HG03442 (cell line): Measurements from ENCODE around the gene PSORS1C1.
"Not testable (repeated sequence)": the region's sequence is repeated elsewhere in the genome, so short reads cannot be mapped to it uniquely, and the experiment has no call there.

Experiments
- ATAC-seq: cut with Tn5 transposase; IDR thresholded peaks from one replicate; pipeline ENCODE4 v1.9.1; 2021; ENCODE audit warnings: mild to moderate bottlenecking, moderate library complexity; ENCODE audit not compliant: unreplicated experiment

Gene PSORS1C1

DNA sequence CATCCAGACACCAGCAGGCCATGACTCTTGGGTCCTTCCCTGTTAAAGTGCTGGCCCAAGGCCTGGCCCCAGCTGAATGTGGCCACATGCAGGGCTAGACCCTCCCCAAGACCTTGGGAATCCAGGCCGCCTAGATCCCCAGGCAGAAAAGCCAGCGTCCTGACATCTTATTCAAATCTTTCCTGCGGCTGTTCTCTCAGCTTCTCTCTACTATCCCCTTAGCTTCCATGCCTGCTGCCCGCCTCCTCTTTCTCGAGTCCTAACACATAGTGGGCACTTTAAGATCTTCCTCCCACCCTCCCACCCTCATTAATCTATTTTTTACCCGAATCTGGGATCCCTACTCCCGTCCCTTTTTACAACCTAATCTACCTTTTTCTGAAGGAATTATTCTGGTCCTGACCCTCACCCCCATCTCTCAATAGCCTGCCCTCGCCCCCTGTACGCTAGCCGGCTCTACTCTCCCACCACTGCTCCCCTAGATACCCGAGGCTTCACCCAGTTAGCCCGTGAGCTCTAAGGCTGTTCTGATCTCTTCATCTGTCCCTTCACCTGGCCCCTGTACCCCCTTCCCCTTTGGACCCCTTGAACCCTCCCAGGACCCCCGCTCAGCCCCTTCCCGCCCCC, 43.0 kb downstream of the PSORS1C1 start, which contains the start of gene CCHCR1:
TSS of gene CCHCR1 (minus strand) at position 290 of the 627 bp plus-strand sequence. CDS start at position 88, 202 bp downstream.
- ATAC-seq, result no peak

DNA sequence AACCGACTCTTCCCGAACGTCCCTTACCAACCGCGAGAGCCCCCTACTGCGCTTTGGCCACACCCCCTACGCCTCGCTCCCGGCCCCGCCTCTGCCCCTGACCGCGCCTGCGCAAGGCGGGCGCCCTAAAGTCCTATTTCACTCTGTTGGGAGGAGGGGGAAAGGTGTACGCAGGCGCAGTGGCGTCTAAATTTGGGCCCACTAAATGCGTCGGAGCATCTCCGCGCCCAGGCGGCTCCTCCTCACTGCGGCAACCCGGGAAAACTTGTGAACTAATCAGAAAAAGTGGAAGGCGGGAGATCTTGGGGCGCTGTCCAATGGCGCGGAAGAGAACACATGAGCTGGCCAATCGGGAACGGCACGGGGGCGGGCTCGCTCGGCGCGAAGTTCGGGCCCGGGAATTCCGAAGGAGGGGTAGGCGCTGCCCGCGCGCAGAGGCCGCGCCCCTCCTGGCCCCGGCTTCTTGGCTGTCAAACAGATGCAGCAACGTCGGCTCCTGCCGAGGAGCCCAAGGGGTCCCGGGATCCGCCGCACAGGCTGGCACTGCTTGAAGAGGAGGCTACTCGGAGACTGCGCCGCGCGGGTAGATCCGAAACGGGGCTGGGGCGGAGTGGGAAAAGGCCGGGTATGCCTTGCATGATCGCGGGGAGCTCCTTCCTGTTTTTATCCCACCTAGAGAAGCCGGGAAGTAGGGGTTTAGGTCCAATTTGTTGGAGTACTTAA, 43.7 kb downstream of the PSORS1C1 start, which contains the start of gene TCF19:
TSS of gene TCF19 (plus strand) at position 450 of the 723 bp plus-strand sequence. CDS start 881 bp downstream, outside the sequence.
- ATAC-seq, result peak; percentile 84

DNA sequence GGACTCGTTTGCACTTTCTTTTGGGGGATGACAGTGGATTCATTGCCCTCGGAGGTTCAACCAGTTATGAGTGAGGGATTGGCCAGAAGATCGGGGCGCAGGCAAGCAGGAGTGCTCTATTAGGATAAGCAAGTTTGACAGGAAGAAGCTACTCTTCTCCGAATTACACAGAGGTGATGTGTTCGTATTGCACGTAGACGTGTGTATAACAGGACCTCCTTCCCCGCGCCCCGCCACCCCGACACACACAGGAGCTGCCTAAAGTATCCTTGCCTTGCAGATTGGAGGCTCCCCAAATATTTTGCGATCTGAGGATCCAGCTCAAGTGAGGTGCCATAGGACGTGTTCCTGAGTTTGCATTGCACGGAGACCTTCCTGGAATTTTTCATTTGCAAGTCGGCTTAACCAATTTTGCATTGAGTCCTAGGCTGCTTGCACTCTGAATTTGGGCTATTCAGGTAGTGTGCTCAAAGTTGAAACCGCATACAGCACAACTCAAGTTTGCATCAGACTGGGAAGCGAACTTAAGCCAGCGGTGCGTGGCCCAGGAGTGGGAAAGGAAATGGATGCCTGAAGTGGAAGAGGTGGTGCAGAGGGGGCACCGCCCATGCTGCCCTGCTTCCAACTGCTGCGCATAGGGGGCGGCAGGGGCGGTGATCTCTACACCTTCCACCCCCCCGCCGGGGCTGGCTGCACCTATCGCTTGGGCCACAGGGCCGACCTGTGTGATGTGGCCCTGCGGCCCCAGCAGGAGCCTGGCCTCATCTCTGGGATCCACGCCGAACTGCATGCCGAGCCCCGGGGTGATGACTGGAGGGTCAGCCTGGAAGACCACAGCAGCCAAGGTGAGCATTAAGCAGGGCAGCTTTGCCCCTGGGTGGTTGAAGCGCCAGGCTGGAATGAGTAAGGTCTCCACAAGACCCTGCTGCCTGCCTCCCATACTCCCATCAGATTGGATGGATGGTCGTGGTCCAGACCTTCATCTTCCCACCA, 44.6 kb downstream of the PSORS1C1 start:
- ATAC-seq, result no peak

DNA sequence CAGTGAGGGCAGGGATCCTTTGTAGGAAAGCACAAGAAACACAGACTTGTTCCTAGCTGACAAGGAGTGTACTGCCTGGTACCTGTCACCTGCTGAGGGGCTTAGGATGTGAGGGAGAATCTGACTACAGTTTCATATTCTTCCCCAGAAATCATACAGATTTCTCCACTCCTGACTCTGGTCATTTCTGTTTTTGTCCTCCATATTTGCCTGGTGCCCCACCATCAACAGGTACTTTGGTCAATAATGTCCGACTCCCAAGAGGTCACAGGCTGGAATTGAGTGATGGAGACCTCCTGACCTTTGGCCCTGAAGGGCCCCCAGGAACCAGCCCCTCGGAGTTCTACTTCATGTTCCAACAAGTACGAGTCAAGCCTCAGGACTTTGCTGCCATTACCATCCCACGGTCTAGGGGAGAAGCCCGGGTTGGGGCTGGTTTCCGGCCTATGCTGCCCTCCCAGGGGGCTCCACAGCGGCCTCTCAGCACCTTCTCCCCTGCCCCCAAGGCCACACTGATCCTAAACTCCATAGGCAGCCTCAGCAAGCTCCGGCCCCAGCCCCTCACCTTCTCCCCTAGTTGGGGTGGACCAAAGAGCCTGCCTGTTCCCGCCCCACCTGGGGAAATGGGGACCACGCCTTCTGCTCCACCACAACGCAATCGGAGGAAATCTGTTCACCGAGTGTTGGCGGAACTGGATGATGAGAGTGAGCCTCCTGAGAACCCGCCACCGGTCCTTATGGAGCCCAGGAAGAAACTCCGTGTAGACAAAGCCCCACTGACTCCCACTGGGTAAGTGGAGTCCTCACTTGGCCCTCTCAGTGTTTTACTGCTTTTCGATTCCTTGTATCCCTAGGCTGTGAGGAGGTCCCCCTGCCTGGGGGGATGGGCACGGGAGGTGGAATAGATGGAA, 46.9 kb downstream of the PSORS1C1 start:
- no peak for ATAC-seq

DNA sequence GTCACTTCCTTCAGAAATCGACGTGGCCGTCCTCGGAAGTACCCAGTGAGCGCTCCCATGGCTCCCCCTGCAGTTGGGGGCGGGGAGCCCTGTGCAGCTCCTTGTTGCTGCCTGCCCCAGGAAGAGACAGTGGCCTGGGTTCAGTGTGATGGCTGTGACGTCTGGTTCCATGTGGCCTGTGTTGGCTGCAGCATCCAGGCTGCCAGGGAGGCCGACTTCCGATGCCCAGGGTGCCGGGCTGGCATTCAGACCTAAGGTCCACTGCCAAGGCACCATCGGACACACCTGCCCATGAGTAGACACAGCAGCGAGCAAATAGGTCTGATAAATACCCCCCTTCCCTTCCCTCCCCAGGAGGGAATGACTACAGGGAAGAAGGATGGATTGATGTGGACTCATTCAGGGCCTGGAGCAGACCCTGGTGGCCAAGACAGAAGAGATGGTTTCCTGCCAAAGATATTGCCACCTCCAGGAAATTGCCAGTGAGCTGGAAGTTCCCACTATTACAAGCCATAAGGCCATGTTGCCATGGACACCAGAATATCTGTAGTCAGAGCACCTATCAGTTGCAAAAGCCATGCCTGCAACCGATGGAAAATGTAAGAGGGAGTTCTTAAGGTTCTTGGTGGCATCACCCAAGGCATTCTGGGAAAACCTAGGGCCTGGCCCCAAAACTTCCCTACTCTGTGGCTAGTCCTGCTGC, 48.0 kb downstream of the PSORS1C1 start:
- ATAC-seq, result no peak

DNA sequence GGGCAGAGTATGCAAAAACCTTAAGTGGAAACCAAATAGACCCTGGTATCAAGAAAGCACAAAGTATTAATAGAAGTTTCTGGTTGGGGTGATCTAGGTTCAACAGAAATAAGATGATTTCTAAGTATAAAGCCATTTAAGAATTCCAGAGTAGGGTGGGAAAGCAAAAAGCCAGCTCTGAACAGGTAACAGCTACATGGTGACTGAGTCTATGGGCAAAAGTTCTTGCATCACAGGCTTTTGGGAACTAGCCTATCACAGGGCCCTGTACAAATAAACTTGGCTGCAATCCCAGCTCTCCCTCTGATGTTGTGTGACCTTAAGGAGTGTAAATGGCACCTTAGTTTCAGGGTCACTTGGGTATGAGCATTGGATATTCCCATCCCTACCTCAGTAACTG, 49.3 kb downstream of the PSORS1C1 start:
- ATAC-seq, result no peak

DNA sequence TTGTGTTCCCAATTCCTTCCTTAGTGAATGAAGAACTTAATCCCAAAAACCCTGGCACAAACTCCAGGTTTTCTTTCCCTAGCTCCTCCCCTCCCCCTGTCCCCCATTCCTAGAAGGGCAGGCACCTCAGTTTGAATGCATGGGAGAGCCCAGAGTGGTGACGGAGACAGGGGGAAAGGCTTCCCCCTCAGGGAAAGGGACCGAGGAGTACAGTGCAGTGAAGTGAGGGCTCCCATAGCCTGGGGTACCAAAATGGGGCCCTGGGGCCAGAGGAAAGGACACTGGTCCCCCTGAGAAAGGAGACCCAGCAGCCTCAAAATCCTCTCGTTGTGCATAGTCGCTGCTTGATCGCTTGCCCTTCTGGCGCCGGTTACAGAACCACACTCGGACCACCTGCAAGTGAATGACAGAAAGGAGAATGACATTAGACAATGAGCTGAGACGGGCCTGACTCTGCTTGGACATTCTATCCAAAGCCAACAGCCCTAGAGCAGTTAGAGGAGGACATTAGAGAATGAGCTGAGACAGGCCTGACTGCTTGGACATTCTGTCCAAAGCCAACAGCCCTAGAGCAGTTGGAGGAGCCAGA, 50.0 kb downstream of the PSORS1C1 start:
- ATAC-seq, result not testable (repeated sequence)

DNA sequence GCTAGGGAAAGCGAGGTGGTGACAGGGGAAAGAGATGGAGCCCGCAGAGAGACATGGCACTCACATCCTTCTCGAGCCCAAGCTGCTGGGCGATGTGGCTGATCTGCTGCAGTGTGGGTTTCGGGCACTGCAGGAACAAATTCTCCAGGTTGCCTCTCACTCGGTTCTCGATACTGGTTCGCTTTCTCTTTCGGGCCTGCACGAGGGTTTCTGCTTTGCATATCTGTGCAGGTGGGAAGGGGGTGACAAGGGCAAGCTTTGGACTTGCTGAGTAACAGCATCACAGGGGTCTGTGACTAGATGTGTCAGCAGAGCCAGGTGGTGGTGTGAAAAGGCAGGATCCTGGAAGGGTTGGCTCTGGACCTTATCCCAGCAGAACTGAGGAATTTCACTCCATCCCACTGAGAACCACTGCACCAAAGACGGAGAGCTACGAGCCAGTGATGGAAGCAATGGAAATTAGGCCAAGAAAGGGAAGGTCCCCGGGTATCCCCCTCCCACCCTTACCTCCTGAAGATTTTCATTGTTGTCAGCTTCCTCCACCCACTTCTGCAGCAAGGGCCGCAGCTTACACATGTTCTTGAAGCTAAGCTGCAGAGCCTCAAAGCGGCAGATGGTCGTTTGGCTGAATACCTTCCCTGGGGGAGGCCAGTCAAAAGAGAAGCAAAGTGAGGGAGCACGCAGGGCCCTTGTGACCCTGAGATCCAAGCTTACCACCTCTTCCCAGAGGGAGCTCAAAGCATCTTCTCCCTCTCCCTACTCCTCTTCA, 50.6 kb downstream of the PSORS1C1 start:
- peak; percentile 72 for ATAC-seq

DNA sequence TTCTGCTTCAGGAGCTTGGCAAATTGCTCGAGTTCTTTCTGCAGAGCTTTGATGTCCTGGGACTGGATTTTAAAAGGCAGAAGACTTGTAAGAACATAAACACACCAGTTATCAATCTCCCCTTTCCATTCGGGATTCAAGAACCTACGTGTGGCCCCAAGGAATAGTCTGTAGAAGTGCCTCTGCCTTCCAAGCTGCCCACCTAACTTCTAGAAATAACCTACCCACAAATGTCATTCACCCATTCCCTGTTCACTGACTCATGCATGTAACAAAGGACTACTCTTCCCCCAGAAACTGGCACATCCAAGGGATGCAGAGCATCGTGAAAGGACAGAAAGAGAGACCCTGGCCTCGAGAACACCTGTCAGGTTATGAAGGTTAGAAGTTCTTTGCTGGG, 51.4 kb downstream of the PSORS1C1 start:
- no peak for ATAC-seq

DNA sequence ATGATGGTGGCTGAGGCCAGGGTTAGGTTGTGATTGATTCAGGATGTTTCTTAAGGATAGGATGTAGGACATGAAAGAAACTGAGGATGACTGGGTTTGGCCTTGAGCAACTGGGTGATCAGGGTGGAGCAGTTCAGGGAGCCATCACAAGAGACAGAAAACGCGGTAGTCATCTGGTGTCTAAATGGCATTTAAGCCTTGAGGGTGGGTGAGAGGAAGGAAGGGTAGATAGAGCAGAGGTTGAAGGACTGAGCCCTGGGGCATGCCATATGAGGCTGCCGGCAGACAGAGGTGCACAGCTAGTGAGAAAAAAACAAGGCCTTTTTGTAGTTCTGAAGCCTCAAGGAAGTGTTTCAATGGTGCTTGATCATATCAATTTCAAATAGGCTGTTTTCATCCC, 54.0 kb downstream of the PSORS1C1 start:
- no peak for ATAC-seq

DNA sequence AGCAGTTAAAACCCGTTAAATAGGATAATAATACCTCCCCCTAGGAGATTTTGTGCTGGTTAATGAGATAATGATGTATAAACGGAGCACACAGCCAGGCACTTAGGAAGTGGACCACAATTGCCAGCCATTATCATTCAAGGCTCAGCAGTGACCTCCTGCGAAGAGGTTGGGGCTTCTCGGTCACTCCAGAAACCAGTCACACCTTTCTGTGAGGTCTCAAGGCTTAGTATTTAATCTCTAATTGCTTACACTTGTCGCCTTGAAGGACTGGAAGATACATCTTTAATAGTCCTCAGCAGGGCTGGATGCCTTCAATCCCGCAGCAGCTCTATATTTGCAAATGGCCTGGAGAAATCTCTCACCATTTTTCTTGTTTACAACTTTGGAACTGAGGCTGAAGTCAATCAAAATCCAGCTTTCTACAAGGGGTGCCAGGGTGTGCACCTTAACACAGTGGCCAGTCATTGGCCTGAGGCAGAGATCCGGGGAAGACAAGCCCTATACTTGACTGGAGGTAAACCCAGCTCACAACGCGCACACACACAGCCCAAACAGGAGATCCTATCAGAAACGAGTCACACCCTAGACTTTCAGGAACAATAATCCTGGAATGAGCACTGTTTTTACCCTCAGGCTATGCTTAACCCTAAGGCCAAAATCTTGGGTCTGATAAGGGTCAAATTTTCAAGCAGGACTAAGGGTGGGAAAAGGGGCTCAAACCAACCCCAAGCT, 54.7 kb downstream of the PSORS1C1 start:
- no peak for ATAC-seq

DNA sequence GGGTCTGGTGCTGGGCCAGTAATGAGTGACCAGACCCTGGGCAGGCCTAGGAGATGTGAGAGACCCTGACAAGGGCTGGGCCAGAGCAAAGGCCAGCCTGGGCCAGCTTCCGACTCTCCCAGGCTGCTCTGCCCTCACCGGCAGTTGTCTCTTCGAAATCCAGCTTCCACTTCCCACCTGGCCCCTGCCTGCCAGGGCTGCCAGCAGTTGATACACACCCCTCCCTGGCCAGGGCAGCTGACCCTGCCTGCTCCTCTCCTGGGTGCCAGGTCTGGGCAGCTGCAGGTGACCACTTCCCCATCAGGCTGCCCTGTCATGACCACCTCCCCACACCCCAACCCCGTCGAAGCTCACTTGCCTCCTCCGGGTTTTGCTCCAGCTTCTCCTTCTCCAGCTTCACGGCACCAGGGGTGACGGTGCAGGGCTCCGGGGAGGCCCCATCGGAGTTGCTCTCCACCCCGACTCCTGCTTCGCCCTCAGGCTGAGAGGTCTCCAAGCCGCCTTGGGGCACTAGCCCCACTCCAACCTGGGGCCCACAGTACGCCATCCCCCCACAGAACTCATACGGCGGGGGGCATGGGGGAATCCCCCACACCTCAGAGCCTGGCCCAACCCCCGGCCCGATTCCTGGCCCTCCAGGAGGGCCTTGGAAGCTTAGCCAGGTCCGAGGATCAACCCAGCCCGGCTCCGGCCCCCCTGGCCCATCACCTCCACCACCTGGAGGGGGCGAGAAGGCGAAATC, 55.4 kb downstream of the PSORS1C1 start:
- ATAC-seq, result not testable (repeated sequence)

DNA sequence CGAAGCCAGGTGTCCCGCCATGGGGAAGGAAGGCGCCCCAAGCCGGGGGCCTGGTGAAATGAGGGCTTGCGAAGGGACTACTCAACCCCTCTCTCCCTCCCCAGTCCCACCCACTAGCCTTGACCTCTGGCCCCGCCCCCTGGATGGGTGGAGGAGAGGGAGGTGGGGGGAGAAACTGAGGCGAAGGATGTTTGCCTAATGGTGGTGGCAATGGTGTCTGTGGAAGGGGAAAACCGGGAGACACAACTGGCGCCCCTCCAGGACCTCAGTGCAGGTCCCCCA, 55.9 kb downstream of the PSORS1C1 start, which contains the start of gene POU5F1:
TSS of gene POU5F1 (minus strand) at position 83 of the 282 bp plus-strand sequence. CDS start at position 21, 62 bp downstream.
- ATAC-seq, result no peak

DNA sequence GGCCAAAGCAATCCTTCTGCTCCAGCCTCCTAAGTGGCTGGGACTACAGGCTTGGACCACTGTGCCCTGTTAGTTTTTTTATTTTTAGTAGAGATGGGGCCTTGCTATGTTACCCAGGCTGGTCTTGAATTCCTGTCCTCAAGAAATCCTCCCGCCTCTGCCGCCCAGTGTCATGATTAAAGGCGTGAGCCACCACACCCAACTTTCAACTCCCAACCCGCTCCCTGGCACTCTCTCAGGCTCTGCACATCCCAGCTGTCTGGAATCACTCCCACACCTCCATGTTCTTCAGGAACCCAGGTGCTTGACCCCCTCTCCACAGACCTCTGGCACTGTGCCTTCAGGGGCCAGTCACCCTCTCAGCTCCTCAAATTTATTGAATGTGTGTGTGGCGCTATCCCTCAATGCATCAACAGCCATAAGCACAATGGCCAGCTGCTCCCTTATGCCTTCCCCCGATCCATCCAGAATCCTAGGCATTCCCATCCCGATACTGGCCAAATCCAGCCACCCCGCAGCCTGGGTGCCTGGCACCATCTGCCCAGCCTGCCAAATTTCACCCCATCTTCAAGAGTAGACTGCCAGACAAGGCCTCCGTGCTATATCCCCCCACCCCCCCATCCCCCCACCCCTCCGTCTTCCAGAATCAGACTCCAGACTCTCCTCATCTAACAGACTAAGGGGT, 56.5 kb downstream of the PSORS1C1 start:
- no peak for ATAC-seq

DNA sequence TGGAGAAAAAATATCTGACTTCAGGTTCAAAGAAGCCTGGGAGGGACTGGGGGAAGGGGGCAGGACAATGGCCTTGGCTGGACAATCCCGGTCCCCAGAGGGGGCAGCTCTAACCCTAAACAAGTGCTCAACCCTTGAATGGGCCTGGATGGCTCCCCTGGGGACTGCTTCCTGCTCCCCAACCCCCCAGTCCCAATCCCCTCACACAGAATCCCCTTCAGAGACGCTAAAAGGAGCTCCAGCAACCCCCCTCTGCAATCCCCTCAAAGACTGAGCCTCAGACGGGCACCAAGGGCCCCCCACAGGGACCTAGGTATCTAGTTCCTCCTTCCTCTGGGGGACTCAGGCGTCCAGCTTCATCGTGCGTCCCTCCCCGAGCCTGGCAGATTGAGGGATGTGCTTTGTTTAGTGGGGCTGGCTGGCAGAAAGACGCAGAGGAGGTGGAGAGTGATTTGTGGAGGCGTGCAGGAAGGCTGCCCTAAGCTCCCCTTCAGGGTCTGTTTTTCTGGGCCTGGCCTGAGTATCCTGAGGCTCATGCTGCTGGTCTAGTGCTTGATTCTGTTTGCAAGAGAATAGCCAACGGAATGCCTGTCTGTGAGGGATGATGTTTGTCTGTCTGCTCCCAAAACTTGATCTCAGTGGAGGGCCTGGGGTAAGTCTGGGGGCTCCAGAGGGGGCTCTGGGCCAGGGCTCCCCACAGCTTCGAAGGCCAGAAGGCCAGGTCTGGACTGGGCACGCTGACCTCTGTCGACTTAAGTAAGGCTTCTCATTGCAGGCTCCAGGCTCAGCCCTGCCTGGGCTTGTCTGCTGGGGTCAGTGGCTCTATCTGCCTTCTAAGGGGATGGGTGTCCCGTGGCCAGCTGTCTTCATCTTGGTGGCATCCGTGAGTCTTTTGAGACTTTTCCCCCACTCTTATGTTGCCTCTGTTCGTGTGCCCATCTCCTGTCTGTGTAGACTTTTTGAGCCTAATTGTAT, 57.6 kb downstream of the PSORS1C1 start:
- no peak for ATAC-seq
